SK-N-SH (cell line): ENCODE results near the gene FOXA2.

Experiments used
- CTCF ChIP-seq: fragments of 200-600 bp; sonication (generic); IDR thresholded peaks from 2 replicates; pipeline ENCODE4 v1.6.1; 2017; ENCODE audit warnings: antibody characterized with exemption, mild to moderate bottlenecking, moderate library complexity
- JUND ChIP-seq: IDR thresholded peaks from 2 replicates; pipeline ENCODE4 v1.4.0; 2012
- MAX ChIP-seq: IDR thresholded peaks from 2 replicates; pipeline ENCODE4 v1.4.0; 2012; ENCODE audit warnings: low read depth
- MXI1 ChIP-seq: IDR thresholded peaks from 2 replicates; pipeline ENCODE4 v1.6.1; 2012; ENCODE audit warnings: mild to moderate bottlenecking, low read depth, low read length, improper control_type of control experiment
- POLR2AphosphoS5 ChIP-seq: IDR thresholded peaks from 2 replicates; pipeline ENCODE4 v1.6.1; 2012; ENCODE audit warnings: low read depth, low read length
- RCOR1 ChIP-seq: fragments of 150-350 bp; IDR thresholded peaks from 2 replicates; pipeline ENCODE4 v1.6.1; 2017; ENCODE audit warnings: antibody characterized with exemption, low read length
- REST ChIP-seq: IDR thresholded peaks from 2 replicates; pipeline ENCODE4 v1.6.1; 2012; ENCODE audit warnings: mild to moderate bottlenecking, low read depth, low read length, moderate library complexity
- RFX5 ChIP-seq: IDR thresholded peaks from 2 replicates; pipeline ENCODE4 v1.6.1; 2012; ENCODE audit warnings: mild to moderate bottlenecking, improper control_type of control experiment, low read length
- RXRA ChIP-seq: IDR thresholded peaks from 2 replicates; pipeline ENCODE4 v1.4.0; 2012; ENCODE audit warnings: low read depth, mild to moderate bottlenecking, borderline replicate concordance

- TF ChIP-seq POLR2AphosphoS5: no peak
- no peak for TF ChIP-seq CTCF
- TF ChIP-seq MAX: no peak
- TF ChIP-seq REST: no peak
- no peak for TF ChIP-seq RFX5
- TF ChIP-seq MXI1: no peak
- TF ChIP-seq JUND: no peak
- no peak for TF ChIP-seq RXRA
- no peak for TF ChIP-seq RCOR1
These were observed 43.5 kb downstream of the FOXA2 start for GRCh38 chr20:22540832-22541231.
